Measurements from ENCODE around the gene C2orf42. TPM values are rescaled to one million over a fixed set of nuclear protein-coding genes. Genes with fewer than 3 reads are reported as not detected.
"Not testable (repeated sequence)": the region's sequence is repeated elsewhere in the genome, so short reads cannot be mapped to it uniquely, and the experiment has no call there.

The C2orf42 gene
- total and polyA plus RNA-seq, 5 experiments from 2014 or later, result 19.6 to 40.3 (median 31.1) TPM

DNA sequence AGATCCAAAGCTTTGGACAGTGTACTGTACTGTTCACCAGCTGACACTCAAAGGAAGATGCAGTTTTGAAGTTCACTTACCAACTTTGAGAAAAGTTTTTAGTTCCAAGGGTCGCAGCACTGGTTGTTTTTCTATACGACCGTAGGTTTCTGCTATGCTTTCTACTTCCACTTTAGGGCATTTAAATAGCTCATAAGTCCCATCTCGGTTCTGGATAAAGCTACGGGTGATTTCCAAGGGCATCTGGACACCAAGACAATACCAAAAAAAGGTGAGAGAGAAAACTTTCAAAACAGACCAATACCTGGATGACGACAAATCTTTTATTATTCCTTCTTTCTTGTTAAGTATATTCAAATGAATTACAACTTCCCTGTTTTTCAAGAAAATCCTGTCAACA lies 30.3 kb downstream of the C2orf42 start:
- no peak for DNase-seq
- no peaks in the 10 kb centered on the region for H3K9me3 Mint-ChIP-seq
- peaks cover 0 to 52% (median 12%) of the 10 kb centered on the region in 3 donors for H3K36me3 Mint-ChIP-seq

DNA sequence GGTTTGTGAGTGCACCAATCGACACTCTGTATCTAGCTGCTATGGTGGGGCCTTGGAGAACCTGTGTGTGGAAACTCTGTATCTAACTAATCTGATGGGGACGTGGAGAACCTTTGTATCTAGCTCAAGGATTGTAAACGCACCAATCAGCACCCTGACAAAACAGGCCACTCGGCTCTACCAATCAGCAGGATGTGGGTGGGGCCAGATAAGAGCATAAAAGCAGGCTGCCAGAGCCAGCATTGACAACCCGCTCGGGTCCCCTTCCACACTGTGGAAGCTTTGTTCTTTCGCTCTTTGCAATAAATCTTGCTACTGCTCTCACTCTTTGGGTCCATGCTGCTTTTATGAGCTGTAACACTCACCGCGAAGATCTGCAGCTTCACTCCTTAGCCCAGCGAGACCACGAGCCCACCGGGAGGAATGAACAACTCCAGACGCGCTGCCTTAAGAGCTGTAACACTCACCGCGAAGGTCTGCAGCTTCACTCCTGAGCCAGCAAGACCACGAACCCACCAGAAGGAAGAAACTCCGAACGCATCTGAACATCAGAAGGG lies 41.6 kb downstream of the C2orf42 start:
- H3K27me3 Mint-ChIP-seq, DNase-seq, ATAC-seq, H3K9me3 Mint-ChIP-seq: not testable (repeated sequence)
- POLR2A ChIA-PET, result interaction anchor here (1.1 kb wide), 1 partner anchor 62 kb away, joined by 4 read pairs; the partner anchor contains the start of gene PCBP1
- peak overlapping the region in 5 of 10 donors; percentile 7 to 82 (median 71) for H3K27ac Mint-ChIP-seq
- H3K4me1 Mint-ChIP-seq, result peaks cover 9 to 18% (median 13%) of the 10 kb centered on the region in 4 donors
- H3K36me3 Mint-ChIP-seq, result peaks cover 3 to 34% (median 22%) of the 10 kb centered on the region in 3 donors
- peak overlapping the region in 5 of 10 donors; percentile 9 to 72 (median 56) for H3K4me3 Mint-ChIP-seq

More for the DNA sequence above, 30.3 kb downstream of the C2orf42 start:
- Mint-ChIP-seq H3K4me3 (no peak overlapping the region), H3K27ac (peak overlapping the region in 8 of 10 donors; percentile 27 to 80 (median 58)), H3K4me1 (peaks cover 4 to 8% (median 6%) of the 10 kb centered on the region in 4 donors), H3K27me3 (no peaks in the 10 kb centered on the region)
- ATAC-seq, result no peak
- POLR2A ChIA-PET, result interaction anchor here (0.6 to 1.5 kb wide), 3 partner anchors 8 to 248 kb away, joined by 3 to 4 read pairs (median 3); no protein-coding TSS in a partner anchor

DNA sequence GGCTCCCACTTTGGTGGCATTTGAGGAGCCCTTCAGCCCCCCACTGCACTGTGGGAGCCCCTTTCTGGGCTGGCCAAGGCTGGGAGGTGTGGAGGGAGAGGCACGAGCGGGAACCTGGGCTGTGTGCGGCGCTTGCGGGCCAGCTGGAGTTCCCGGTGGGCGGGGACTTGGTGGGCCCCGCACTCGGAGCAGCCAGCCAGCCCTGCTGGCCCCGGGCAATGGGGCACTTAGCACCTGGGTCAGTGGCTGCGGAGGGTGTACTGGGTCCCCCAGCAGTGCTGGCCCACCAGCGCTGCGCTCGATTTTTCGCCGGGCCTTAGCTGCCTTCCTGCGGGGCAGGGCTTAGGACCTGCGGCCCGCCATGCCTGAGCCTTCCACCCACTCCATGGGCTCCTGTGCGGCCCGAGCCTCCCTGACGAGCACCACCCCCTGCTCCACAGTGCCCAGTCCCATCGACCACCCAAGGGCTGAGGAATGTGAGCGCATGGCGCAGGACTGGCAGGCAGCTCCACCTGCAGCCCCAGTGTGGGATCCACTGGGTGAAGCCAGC lies 42.5 kb downstream of the C2orf42 start:
- H3K4me3 Mint-ChIP-seq, DNase-seq, POLR2A ChIA-PET, H3K9me3 Mint-ChIP-seq, ATAC-seq, H3K27ac Mint-ChIP-seq, H3K27me3 Mint-ChIP-seq: not testable (repeated sequence)
- Mint-ChIP-seq H3K4me1 (peaks cover 10 to 23% (median 17%) of the 10 kb centered on the region in 4 donors), H3K36me3 (peaks cover 3 to 27% (median 20%) of the 10 kb centered on the region in 3 donors)

DNA sequence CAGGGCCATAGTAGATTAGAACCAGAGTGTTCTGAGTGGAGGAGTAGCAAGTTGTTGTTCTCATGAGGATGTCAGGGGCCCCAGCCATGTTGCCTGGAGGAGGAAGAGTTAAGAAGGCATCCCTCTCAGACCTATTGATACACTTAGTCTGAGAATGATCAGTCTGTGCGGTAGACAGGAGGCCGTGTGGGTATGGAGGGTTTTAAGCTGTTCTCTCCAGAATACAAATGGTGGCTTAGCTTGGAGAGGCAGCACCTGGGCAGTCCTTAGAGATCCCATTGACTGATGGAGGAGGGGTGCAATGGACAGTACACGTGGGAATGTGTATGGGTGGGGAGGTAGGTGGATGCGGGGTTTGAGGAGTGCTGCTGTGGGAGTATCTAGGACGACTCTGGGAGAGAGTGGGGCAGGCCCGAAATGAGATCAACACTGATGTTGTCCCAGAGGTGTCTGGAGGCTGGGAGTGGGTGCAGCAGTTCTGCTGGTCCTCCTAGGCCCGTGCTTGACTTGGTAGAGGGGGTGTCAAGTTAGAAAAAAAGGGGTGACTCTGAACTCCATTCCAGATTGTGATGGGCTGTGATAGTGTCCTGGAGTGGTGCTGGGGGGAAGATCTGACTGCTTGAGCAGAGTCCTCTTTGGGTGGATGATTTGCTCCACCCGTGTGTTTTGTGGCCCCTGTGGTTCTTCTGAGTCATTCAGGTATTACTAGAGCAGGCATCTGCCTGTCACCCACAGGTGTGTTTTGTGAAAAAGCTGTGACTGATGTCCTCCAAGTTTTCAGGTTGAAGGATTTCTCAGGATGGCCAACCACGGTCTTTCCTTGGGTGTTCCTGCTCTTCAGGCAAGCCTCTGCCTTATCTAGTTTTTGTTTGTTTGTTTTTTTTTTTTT lies 44.7 kb downstream of the C2orf42 start:
- H3K27ac Mint-ChIP-seq, result peak overlapping the region in 7 of 10 donors; percentile 20 to 99 (median 57)

DNA sequence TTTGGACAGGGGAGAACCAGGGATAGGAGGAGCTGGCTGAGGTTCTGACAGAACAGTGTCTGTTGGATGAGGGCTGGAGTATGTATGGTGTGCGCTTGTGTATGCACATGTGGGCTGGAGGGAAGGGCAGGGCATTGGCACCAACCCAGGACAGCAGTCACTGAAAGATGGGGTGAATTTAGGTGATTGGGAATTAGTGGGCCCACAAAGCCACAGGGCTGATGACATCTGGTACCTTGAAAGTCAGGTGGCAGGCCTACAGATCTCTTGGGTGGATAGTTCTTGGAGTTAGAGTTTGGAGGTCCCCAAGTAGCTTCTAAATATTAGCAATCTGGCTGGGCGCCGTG lies 45.7 kb downstream of the C2orf42 start:
- Mint-ChIP-seq H3K27ac (peak overlapping the region in 9 of 10 donors; percentile 67 to 100 (median 83)), H3K4me3 (no peak overlapping the region), H3K9me3 (peaks cover 0 to 2% (median 0%) of the 10 kb centered on the region in 9 donors), H3K4me1 (peaks cover 28 to 51% (median 39%) of the 10 kb centered on the region in 4 donors), H3K36me3 (peaks cover 3 to 10% (median 10%) of the 10 kb centered on the region in 3 donors), H3K27me3 (peaks cover 0 to 3% (median 0%) of the 10 kb centered on the region in 5 donors)
- no peak for ATAC-seq
- no peak for DNase-seq
- POLR2A ChIA-PET, result interaction anchor here (0.6 to 25.8 kb wide), 6 partner anchors 9 to 232 kb away, joined by 3 to 1727 read pairs (median 64); partner anchors contain the start of genes FAM136A, MXD1 and PCBP1

More for the DNA sequence above, 44.7 kb downstream of the C2orf42 start:
- DNase-seq, result no peak
- H3K4me3 Mint-ChIP-seq, result no peak overlapping the region
- POLR2A ChIA-PET, result interaction anchor here (9.3 to 25.8 kb wide), 3 partner anchors 22 to 233 kb away, joined by 124 to 1727 read pairs (median 600); partner anchors contain the start of genes MXD1 and PCBP1
- no peak for ATAC-seq
- H3K4me1 Mint-ChIP-seq, result peaks cover 20 to 41% (median 30%) of the 10 kb centered on the region in 4 donors
- H3K27me3 Mint-ChIP-seq, result peaks cover 0 to 3% (median 0%) of the 10 kb centered on the region in 5 donors
- H3K9me3 Mint-ChIP-seq, result peaks cover 0 to 2% (median 0%) of the 10 kb centered on the region in 9 donors
- H3K36me3 Mint-ChIP-seq, result peaks cover 3 to 14% (median 13%) of the 10 kb centered on the region in 3 donors

DNA sequence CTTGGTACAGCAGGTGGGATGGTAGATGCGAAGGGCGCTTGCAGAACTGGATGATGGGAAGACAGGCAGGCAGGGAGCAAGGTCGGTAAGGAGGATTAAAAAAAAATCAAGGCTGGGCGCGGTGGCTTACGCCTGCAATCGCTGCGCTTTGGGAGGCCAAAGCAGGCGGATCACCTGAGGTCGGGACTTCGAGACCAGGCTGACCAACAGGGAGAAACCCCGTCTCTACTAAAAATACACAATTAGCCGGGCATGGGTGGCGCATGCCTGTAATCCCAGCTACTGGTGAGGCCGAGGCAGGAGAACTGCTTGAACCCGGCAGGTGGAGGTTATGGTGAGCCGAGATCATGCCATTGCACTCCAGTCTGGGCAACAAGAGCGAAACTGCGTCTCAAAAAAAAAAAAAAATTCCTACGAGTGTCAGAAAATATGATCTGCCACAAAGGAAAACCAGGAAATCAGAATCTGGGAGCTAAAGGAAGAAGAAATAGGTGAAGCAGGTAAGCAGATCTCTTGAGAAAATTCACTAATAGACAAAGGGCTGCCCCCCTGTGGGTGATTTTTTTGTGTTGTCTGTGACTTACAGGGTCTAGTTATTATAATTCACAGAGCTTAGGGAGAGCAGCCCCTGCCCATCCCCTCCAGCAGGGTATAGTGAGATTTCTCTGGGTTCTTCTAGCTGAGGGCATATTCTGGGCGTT lies 46.2 kb downstream of the C2orf42 start:
- Mint-ChIP-seq H3K4me1 (peaks cover 30 to 56% (median 44%) of the 10 kb centered on the region in 4 donors), H3K4me3 (peak overlapping the region in 1 of 10 donors; percentile 15), H3K27ac (peak overlapping the region; percentile 48 to 100 (median 90)), H3K27me3 (peaks cover 0 to 3% (median 0%) of the 10 kb centered on the region in 5 donors), H3K9me3 (peaks cover 0 to 2% (median 0%) of the 10 kb centered on the region in 9 donors), H3K36me3 (peaks cover 3 to 6% (median 5%) of the 10 kb centered on the region in 3 donors)
- DNase-seq (no peak), ATAC-seq (no peak)
- POLR2A ChIA-PET, result interaction anchor here (0.6 to 25.8 kb wide), 11 partner anchors 8 to 243 kb away, joined by 3 to 1727 read pairs (median 11); partner anchors contain the start of genes FAM136A, MXD1, PCBP1 and PCYOX1

DNA sequence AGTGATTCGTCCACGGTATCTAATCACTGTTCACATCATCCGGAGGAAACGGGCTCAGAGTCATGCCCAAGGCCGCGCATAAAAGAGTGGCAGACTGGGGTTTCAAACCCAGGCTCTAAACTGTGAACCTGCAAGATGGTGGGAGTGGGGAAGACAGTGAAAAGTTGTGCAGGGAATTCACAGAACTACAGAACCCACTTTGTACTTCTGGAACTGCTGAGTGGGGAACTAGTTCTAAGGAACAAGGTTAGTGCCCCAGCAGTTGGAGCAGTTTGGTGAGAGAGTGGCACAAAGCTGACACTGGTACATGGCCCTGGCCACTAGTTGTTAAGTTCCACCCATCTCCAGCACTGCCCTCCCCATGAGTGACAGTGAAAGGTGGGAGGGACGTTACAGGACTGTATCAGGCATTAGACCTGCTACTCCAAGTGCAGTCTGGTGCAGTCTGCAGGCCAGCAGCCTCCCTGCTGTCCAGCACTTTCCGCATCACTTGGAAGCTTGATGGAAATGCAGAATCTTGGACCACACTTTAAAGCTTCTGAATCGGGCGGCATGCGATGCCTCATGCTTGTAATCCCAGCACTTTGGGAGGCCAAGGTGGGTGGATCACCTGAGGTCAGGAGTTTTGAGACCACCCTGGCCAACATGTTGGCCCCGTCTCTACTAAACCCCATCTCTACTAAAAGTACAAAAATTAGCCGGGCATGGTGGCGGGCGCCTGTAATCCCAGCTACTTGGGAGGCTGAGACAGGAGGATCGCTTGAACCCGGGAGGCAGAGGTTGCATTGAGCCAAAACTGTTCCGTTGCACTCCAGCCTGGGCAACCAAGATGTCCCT lies 47.3 kb downstream of the C2orf42 start:
- POLR2A ChIA-PET, result interaction anchor here (0.6 to 25.8 kb wide), 22 partner anchors 10 to 249 kb away, joined by 3 to 1727 read pairs (median 10); partner anchors contain the start of genes C2orf42, FAM136A, MXD1 and PCBP1
- Mint-ChIP-seq H3K27ac (peak overlapping the region; percentile 96 to 100 (median 98)), H3K27me3 (peaks cover 0 to 3% (median 0%) of the 10 kb centered on the region in 5 donors), H3K36me3 (no peaks in the 10 kb centered on the region), H3K9me3 (peaks cover 0 to 2% (median 0%) of the 10 kb centered on the region in 9 donors), H3K4me3 (peak overlapping the region; percentile 78 to 96 (median 91)), H3K4me1 (peaks cover 32 to 57% (median 52%) of the 10 kb centered on the region in 4 donors)
- ATAC-seq, result peak; percentile 19 to 26
- DNase-seq, result peak in 6 of 10 donors; percentile 37 to 55 (median 44)

DNA sequence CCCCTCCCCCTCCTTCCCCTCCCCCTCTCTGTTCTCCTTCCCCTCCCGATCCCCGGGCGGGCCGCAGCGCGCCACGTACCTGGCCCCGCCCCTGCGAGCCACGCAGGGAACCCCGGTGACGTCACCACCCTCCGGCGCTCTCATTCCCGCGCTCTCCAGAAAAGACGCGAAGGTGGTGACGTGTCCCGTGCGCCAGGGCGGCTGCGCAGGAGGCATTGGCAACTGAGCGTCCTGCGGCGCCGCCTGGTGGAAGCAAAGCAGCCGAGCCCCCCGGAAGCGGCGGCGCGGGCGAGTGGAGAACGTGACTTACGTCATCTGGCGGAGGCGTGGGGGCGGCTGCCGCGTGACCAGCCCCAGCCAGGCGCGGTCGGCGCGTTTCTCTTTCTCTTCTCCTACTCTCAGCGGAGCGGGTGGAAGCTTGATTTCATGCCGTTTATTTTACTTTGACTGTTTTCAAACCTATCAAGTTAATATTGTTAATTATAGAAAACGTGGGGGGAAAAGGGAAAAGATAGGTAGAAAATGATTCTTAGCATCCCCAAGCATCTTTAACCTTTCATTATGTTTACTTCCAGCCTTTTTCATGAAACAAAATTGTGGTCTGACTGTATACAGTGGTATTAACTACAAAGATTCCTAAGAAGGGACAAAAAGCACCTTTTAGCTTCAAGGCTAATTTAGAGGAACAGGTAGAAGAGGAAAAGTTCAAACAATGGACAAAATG lies 48.1 kb downstream of the C2orf42 start:
- peak overlapping the region; percentile 96 to 100 (median 98) for H3K27ac Mint-ChIP-seq
- peak; percentile 95 to 100 (median 100) for DNase-seq
- POLR2A ChIA-PET, result interaction anchor here (0.6 to 25.8 kb wide), 26 partner anchors 10 to 1373 kb away, joined by 3 to 1727 read pairs (median 9); partner anchors contain the start of genes C2orf42, FAM136A, MXD1 and PCBP1
- H3K9me3 Mint-ChIP-seq, result peaks cover 0 to 2% (median 0%) of the 10 kb centered on the region in 9 donors
- H3K4me3 Mint-ChIP-seq, result peak overlapping the region; percentile 78 to 96 (median 91)
- H3K27me3 Mint-ChIP-seq, result peaks cover 0 to 3% (median 0%) of the 10 kb centered on the region in 5 donors
- peak; percentile 78 to 81 for ATAC-seq
- H3K36me3 Mint-ChIP-seq, result no peaks in the 10 kb centered on the region
- peaks cover 34 to 64% (median 59%) of the 10 kb centered on the region in 4 donors for H3K4me1 Mint-ChIP-seq

DNA sequence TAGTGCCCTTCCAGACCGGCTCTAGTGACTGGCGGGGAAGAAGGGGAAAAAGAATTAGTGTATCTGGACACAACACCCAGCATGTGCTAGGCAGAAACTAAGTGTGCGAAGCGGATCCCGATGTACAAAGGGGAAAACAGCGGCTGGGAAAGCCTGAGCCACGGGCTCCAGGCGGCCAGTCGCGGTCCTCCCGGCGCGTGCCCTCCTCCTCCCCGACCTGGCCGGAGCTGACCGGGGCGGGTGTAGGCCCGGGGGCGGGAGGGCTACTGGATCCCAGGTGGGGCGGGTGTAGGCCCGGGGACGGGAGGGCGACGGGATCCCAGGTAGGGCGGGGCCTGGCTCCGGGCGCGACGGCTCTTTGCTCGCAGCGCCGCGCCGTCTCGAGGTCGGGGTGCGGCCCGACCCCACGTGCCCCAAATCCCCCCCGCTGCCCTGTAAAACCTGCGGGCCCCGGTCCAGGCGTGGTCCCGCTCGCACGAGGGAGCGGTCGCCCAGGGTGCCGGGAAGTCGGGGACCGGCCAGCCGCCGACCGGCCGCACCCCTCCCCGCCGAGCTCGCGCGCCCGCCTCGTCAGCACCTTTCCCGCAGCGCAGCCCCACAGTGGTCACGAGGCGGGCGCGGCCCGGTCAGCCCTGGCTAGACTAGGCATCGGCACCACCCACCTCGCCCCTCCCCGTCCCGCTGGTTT lies 48.8 kb downstream of the C2orf42 start:
- peak; percentile 28 to 40 for ATAC-seq
- Mint-ChIP-seq H3K27ac (peak overlapping the region; percentile 97 to 100 (median 99)), H3K4me3 (peak overlapping the region; percentile 79 to 96 (median 93)), H3K36me3 (no peaks in the 10 kb centered on the region), H3K4me1 (peaks cover 38 to 71% (median 65%) of the 10 kb centered on the region in 4 donors), H3K9me3 (peaks cover 0 to 2% (median 0%) of the 10 kb centered on the region in 9 donors), H3K27me3 (peaks cover 0 to 3% (median 0%) of the 10 kb centered on the region in 5 donors)
- peak in 5 of 10 donors; percentile 37 to 59 (median 46) for DNase-seq
- POLR2A ChIA-PET, result interaction anchor here (0.6 to 25.8 kb wide), 22 partner anchors 9 to 1372 kb away, joined by 3 to 1727 read pairs (median 10); partner anchors contain the start of genes C2orf42, MXD1, PCBP1 and PCYOX1
